ENCODE results near the gene ZNF277. TPM values are rescaled to one million over a fixed set of nuclear protein-coding genes. Genes with fewer than 3 reads are reported as not detected.

ZNF277 gene
- total and polyA plus RNA-seq, 10 of the 15 experiments (the other 5 are each of a cell fraction or from before 2014, with no cell fraction given) = 10.6 to 33.9 (median 22.0) TPM

DNA sequence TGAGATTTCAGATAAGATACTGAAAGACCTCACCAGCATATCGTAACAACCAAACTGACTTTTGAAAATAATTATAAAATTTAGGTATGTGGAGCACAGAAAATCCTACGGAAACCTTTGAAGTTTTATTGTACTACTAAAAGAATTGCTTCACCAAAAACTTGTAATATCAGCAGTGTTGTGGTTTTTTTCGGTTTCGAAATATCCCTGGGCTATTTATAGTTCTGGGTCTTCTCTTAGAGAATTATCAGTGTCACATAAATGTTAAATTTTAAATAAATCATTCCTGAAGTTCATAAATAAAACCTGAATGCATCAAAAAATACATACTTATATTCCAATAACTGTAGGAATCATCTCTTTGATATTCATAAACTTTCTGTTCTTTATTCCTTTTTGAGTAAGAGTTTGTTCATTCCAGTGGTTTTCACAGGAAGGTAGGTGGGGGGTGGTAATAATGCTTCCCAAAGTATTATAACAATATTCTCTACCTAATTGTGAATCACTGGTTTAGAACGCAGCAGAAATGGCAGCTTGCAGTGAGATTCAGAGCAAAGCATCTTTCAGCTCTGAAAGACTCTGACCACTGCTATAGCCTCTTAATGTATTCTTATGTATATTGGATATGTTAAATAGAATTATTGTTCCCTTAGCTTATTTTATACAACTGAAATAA is 60.2 kb downstream of the ZNF277 start:
- 65% methylated on average over 5 of the region's 5 CpGs for WGBS (ENCODE audit: insufficient coverage, insufficient replicate concordance, low lambda C conversion rate, missing lambda C conversion rate)

DNA sequence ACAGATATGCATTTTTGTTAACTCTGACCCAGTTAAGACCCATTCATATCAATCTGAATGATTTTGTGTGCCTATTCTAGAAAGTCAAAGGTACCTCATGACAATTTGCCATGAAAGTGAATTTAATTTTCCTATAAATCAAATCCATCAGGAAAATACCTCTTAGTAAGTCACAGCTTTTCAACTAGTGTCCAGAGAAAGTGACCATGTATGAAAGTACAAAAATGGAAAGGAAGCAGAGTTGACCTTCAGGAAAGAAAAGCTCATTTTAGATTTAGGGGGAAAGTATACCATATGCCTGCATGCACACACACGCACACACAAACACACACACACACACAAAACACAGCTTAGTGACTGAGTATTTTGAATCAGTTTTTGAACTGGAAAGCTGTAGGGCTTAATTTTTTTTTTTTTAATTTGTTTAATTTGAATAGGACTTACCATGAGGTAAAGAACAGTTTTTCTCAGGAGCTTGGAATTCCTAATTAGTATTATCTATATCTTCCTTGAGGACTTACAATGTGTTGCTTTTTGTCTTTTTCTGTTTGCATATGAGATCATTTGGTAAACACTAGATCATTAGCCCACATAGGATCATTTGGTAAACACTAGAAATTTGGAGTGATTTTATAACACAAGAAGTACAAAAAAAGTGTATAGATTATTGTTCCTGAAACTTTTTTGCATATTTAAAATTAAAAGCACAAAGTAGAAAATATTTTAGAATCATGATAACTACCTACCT is 61.6 kb downstream of the ZNF277 start:
- Histone ChIP-seq H4K20me1 (ENCODE audit: control insufficient read depth, insufficient read depth) (no peaks in the 10 kb centered on the region), H3K9me3 (replicated peaks; ENCODE audit: control insufficient read depth, insufficient read depth, low read length) (no peaks in the 10 kb centered on the region; the same call in 2 of the 3 replicates), H3K36me3 (ENCODE audit: control insufficient read depth in 2 of 2, insufficient read depth in 2 of 2, low read length in 1 of 2) (no peaks in the 10 kb centered on the region), H3K4me3 (no peak overlapping the region), H3K9ac (ENCODE audit: control insufficient read depth, insufficient read depth, low read length) (no peak overlapping the region), H3K4me2 (ENCODE audit: control insufficient read depth, insufficient read depth) (no peak overlapping the region), H3K27ac (ENCODE audit: control insufficient read depth, insufficient read depth) (no peak overlapping the region), H3K79me2 (ENCODE audit: control insufficient read depth, insufficient read depth, low read length) (no peaks in the 10 kb centered on the region), H2AFZ (ENCODE audit: control insufficient read depth, low read depth, low read length) (no peak overlapping the region), H3K4me1 (ENCODE audit: control insufficient read depth, insufficient read depth, low read length) (no peaks in the 10 kb centered on the region; the same call in 1 of the 2 replicates), H3K27me3 (replicated peaks in 1 of 2; ENCODE audit: control insufficient read depth in 2 of 2, insufficient read depth in 2 of 2, low read length in 1 of 2) (no peaks in the 10 kb centered on the region)
- ChIA-PET POLR2A (interaction anchor here (0.6 kb wide), 1 partner anchor 18 kb away, joined by 4 read pairs; no protein-coding TSS in a partner anchor), CTCF (no interaction called here), SMC1A (ENCODE audit: uncharacterized antibody, unreplicated experiment) (interaction anchor here (0.7 to 1.6 kb wide), 2 partner anchors 8 to 20 kb away, joined by 3 read pairs; no protein-coding TSS in a partner anchor), RAD21 (ENCODE audit: unreplicated experiment) (no interaction called here)
- ATAC-seq (no peak), DNase-seq (ENCODE audit: low read depth, low spot score) (no peak), FAIRE-seq (no peak)
- WGBS (ENCODE audit: insufficient coverage, insufficient replicate concordance, low lambda C conversion rate, missing lambda C conversion rate) = 100% methylated on average over 1 of the region's 1 CpG
- BruUV-seq (replicated peaks) = no TSS peak
- in situ Hi-C loops (cut with MboI) = no loop called here
- intact Hi-C loops (cut with micrococcal nuclease; ENCODE audit: unreplicated experiment) = no loop called here
- TF ChIP-seq EZH2 (IDR thresholded peaks at IDR 0.05; ENCODE audit: borderline replicate concordance, control insufficient read depth, low read depth, low read length) = no peak
- no peak for TF ChIP-seq POLR2AphosphoS5 (IDR thresholded peaks at IDR 0.05; ENCODE audit: low read length)
- no peak for TF ChIP-seq ZBTB4 (CRISPR knock-in tag; IDR thresholded peaks at IDR 0.05)
- no peak for TF ChIP-seq HDGF (IDR thresholded peaks at IDR 0.05)
- no peak for TF ChIP-seq STAT3 (IDR thresholded peaks at IDR 0.05; ENCODE audit: low read depth, low read length)
- no peak for TF ChIP-seq CBFB (IDR thresholded peaks at IDR 0.05; ENCODE audit: low read depth)
- TF ChIP-seq CHD2 (IDR thresholded peaks at IDR 0.05; ENCODE audit: borderline replicate concordance, low read depth, low read length) = no peak
- no peak for TF ChIP-seq MYC (IDR thresholded peaks at IDR 0.05; ENCODE audit: insufficient read depth, insufficient read length, insufficient replicate concordance, low read length, severe bottlenecking)
- no peak for TF ChIP-seq KDM1A (IDR thresholded peaks at IDR 0.05; ENCODE audit: borderline replicate concordance)
- TF ChIP-seq PML (IDR thresholded peaks at IDR 0.05; ENCODE audit: low read length) = no peak
- TF ChIP-seq KAT2A (conservative IDR thresholded peaks at IDR 0.05; ENCODE audit: control insufficient read depth, low read depth, low read length) = no peak
- no peak for TF ChIP-seq HDAC2 (IDR thresholded peaks at IDR 0.05)

More for the DNA sequence above, 60.2 kb downstream of the ZNF277 start:
- Histone ChIP-seq H3K4me2 (ENCODE audit: control insufficient read depth, insufficient read depth) (no peak overlapping the region), H3K4me3 (no peak overlapping the region), H3K27me3 (replicated peaks in 1 of 2; ENCODE audit: control insufficient read depth in 2 of 2, insufficient read depth in 2 of 2, low read length in 1 of 2) (no peaks in the 10 kb centered on the region), H3K27ac (ENCODE audit: control insufficient read depth, insufficient read depth) (no peak overlapping the region), H3K9ac (ENCODE audit: control insufficient read depth, insufficient read depth, low read length) (no peak overlapping the region), H3K4me1 (ENCODE audit: control insufficient read depth, insufficient read depth, low read length) (no peaks in the 10 kb centered on the region; the same call in 1 of the 2 replicates), H3K36me3 (ENCODE audit: control insufficient read depth in 2 of 2, insufficient read depth in 2 of 2, low read length in 1 of 2) (no peaks in the 10 kb centered on the region), H3K79me2 (ENCODE audit: control insufficient read depth, insufficient read depth, low read length) (no peaks in the 10 kb centered on the region), H3K9me3 (replicated peaks; ENCODE audit: control insufficient read depth, insufficient read depth, low read length) (no peaks in the 10 kb centered on the region; the same call in 2 of the 3 replicates), H2AFZ (ENCODE audit: control insufficient read depth, low read depth, low read length) (no peak overlapping the region), H4K20me1 (ENCODE audit: control insufficient read depth, insufficient read depth) (no peaks in the 10 kb centered on the region)
- ChIA-PET POLR2A (interaction anchor here (1.5 kb wide), 1 partner anchor 19 kb away, joined by 4 read pairs; no protein-coding TSS in a partner anchor), CTCF (interaction anchor here (1.7 kb wide), 1 partner anchor 187 kb away, joined by 3 read pairs; no protein-coding TSS in a partner anchor), SMC1A (ENCODE audit: uncharacterized antibody, unreplicated experiment) (interaction anchor here (0.5 to 1.6 kb wide), 4 partner anchors 15 to 413 kb away, joined by 3 read pairs; no protein-coding TSS in a partner anchor), RAD21 (ENCODE audit: unreplicated experiment) (no interaction called here)
- FAIRE-seq (no peak), ATAC-seq (no peak), DNase-seq (ENCODE audit: low read depth, low spot score) (no peak)
- intact Hi-C loops (cut with micrococcal nuclease; ENCODE audit: unreplicated experiment) (no loop called here), in situ Hi-C loops (cut with MboI) (no loop called here)
- no TSS peak for BruUV-seq (replicated peaks)
- TF ChIP-seq RUNX3 (IDR thresholded peaks at IDR 0.05; ENCODE audit: low read length) (peak; percentile 72), MEF2A (IDR thresholded peaks at IDR 0.05; ENCODE audit: insufficient read depth, low read depth, low read length) (peak; percentile 59; the same call in 1 of the 2 replicates), HDGF (IDR thresholded peaks at IDR 0.05) (no peak)
